ENCODE measurements around the gene UBN2. TPM values are rescaled to one million over a fixed set of nuclear protein-coding genes. Genes with fewer than 3 reads are reported as not detected.

The UBN2 gene
- total RNA-seq, 2 donors from 2014 or later, result 14.4 to 19.3 TPM

DNA sequence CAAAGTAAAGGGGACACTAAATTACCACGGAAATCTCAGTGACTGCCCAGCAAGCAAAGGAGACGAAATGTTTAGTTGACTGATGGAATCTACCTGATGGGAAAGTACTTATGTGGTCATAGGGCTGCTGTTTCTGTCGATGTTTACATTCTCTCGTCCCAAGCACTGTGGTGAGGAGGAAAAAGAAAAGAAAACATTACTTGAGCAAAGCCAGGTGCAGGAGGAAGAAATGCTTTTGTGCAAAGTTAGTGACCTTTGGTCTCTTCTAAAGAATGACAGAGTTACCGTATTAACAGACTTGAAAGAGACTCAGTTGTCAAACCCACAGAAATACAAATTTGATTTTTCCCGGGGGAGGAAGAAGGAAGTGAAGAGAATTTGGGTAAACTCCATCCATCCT, 66.8 kb downstream of the UBN2 start:
- Histone ChIP-seq H3K9me3 (no peaks in the 10 kb centered on the region), H3K4me1 (no peaks in the 10 kb centered on the region), H3K4me3 (no peak overlapping the region), H3K9ac (ENCODE audit: low read depth in 2 of 2, low read length in 2 of 2) (peak overlapping the region in 1 of 2 donors; percentile 21), H3K36me3 (no peaks in the 10 kb centered on the region), H3K27me3 (no peaks in the 10 kb centered on the region), H3K27ac (peak overlapping the region; percentile 71)
- TF ChIP-seq, protein P1, sequence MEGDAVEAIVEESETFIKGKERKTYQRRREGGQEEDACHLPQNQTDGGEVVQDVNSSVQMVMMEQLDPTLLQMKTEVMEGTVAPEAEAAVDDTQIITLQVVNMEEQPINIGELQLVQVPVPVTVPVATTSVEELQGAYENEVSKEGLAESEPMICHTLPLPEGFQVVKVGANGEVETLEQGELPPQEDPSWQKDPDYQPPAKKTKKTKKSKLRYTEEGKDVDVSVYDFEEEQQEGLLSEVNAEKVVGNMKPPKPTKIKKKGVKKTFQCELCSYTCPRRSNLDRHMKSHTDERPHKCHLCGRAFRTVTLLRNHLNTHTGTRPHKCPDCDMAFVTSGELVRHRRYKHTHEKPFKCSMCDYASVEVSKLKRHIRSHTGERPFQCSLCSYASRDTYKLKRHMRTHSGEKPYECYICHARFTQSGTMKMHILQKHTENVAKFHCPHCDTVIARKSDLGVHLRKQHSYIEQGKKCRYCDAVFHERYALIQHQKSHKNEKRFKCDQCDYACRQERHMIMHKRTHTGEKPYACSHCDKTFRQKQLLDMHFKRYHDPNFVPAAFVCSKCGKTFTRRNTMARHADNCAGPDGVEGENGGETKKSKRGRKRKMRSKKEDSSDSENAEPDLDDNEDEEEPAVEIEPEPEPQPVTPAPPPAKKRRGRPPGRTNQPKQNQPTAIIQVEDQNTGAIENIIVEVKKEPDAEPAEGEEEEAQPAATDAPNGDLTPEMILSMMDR (IDR thresholded peaks at IDR 0.05), result no peak
- peak; percentile 39 for DNase-seq
- intact Hi-C loops (cut with DNase I), result no loop called here

GRCh38 chr7:139299296-139299695, 68.3 kb downstream of the UBN2 start:
- Histone ChIP-seq H3K27ac (peak overlapping the region; percentile 24), H3K4me1 (no peaks in the 10 kb centered on the region), H3K4me3 (no peak overlapping the region), H3K36me3 (no peaks in the 10 kb centered on the region), H3K27me3 (no peaks in the 10 kb centered on the region), H3K9ac (ENCODE audit: low read depth in 2 of 2, low read length in 2 of 2) (no peak overlapping the region), H3K9me3 (no peaks in the 10 kb centered on the region)
- TF ChIP-seq, protein P1 (IDR thresholded peaks at IDR 0.05), result no peak
- no peak for DNase-seq
- intact Hi-C loops (cut with DNase I), result no loop called here

- Histone ChIP-seq H3K27me3 (no peaks in the 10 kb centered on the region), H3K36me3 (no peaks in the 10 kb centered on the region), H3K9me3 (no peaks in the 10 kb centered on the region), H3K9ac (ENCODE audit: low read depth in 2 of 2, low read length in 2 of 2) (no peak overlapping the region), H3K27ac (no peak overlapping the region), H3K4me1 (no peaks in the 10 kb centered on the region), H3K4me3 (no peak overlapping the region)
- no peak for DNase-seq
- TF ChIP-seq, protein P1 (IDR thresholded peaks at IDR 0.05), result no peak
- intact Hi-C loops (cut with DNase I), result no loop called here
Measured at GRCh38 chr7:139300390-139300789, 69.4 kb downstream of the UBN2 start.

- no peaks in the 10 kb centered on the region for H3K9me3 ChIP-seq
- no peak overlapping the region for H3K4me3 ChIP-seq
- H3K27ac ChIP-seq, result no peak overlapping the region
- no peak for DNase-seq
- TF ChIP-seq, protein P1 (IDR thresholded peaks at IDR 0.05), result no peak
- no peaks in the 10 kb centered on the region for H3K36me3 ChIP-seq
- intact Hi-C loops (cut with DNase I), result no loop called here
- H3K9ac ChIP-seq (ENCODE audit: low read depth in 2 of 2, low read length in 2 of 2), result no peak overlapping the region
- no peaks in the 10 kb centered on the region for H3K4me1 ChIP-seq
- H3K27me3 ChIP-seq, result no peaks in the 10 kb centered on the region
Measured at GRCh38 chr7:139304517-139304916, 73.5 kb downstream of the UBN2 start.

DNA sequence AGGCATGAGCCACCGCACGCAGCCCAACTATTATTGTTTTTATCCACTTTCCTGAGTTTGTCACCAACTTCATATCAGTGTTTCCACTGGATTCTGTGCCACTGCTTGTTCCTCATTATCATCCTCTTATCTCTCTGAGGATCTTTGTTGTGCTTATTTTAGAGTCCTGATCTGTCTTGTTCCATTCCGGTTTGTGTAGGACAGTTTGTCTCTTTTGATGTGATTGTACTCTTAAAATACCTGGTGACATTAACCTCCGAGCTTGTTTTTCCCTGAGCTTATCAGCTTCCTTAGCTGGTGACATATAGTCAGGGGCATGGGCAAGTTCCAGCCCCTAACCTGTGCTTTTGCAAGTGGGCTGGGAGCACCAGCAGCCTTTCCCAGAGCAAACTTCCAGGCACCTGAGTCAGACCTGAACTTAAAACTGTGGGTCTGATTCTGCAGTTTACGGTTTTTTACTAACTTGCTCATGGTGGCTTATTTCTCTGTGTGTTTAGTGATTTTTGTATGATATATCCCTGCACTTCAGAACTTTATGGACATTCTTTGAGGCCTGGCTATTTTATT, 87.0 kb downstream of the UBN2 start:
- Histone ChIP-seq H3K27ac (no peak overlapping the region), H3K36me3 (no peaks in the 10 kb centered on the region), H3K27me3 (no peaks in the 10 kb centered on the region), H3K9ac (ENCODE audit: low read depth in 2 of 2, low read length in 2 of 2) (no peak overlapping the region), H3K4me3 (no peak overlapping the region), H3K4me1 (no peaks in the 10 kb centered on the region), H3K9me3 (no peaks in the 10 kb centered on the region)
- no peak for DNase-seq
- intact Hi-C loops (cut with DNase I), result no loop called here
- TF ChIP-seq, protein P1 (IDR thresholded peaks at IDR 0.05), result no peak
